Umbilical cord (tissue), 2 donors: ENCODE data around the gene OR5H14. TPM values are rescaled to one million over a fixed set of nuclear protein-coding genes. Genes with fewer than 3 reads are reported as not detected.

ENCODE experiments used
- DNase-seq: peaks from one replicate; pipeline ENCODE4 v3.0.0-alpha.2; 2015; ENCODE audit warnings: low spot score
- total RNA-seq: library from RNA; depleted of rRNA; stranded (reverse); fragments of >200 nt; gene quantifications from one replicate; pipeline ENCODE4 v1.2.3, GENCODE V29; 2014; ENCODE audit warnings: low replicate concordance; ENCODE audit not compliant: insufficient read depth

Gene OR5H14
- total RNA-seq, 1 donor from 2014 or later: 3.1 TPM

DNA sequence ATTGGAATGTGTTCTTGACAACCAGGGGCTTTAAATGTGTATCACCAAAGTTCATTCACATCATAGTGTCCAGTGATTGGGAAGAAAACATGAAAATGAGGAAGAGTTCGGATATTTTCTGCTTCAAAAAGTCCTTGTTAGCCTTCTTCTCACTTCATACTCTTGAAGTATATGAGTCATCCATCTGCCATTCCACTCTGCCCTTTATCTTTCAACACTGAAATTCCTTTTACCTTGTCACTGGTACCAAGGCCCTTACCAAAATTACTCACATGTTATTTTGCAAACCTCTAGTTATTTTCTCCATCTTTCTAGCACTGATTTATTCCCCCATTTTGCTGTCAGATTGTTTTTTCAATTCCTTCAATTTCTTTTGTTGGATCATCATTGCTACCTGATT is 51.7 kb downstream of the OR5H14 start:
- DNase-seq: no peak

Other genes starting within 250 kb of the OR5H14 start
- gene RIOX2, start 175.0 kb upstream of the OR5H14 start, total RNA-seq: 38.5 TPM
- 4.6 TPM for gene GABRR3, start 112.2 kb upstream of the OR5H14 start, total RNA-seq
- 0.96 TPM for gene OR5AC2, start 60.3 kb upstream of the OR5H14 start, total RNA-seq
- gene OR5H1, start 16.8 kb upstream of the OR5H14 start, total RNA-seq: 2.4 TPM
- 7.9 TPM for gene OR5H15, start 19.2 kb downstream of the OR5H14 start, total RNA-seq
- 5.3 TPM for gene OR5H6, start 116.8 kb downstream of the OR5H14 start, total RNA-seq
- 13.2 TPM for gene OR5H2, start 135.0 kb downstream of the OR5H14 start, total RNA-seq
- 2.6 TPM for gene OR5K4, start 206.4 kb downstream of the OR5H14 start, total RNA-seq
- 5.5 TPM for gene OR5K3, start 243.2 kb downstream of the OR5H14 start, total RNA-seq